Caco-2 (cell line): ENCODE measurements around the gene MARK2. TPM values are rescaled to one million over a fixed set of nuclear protein-coding genes. Genes with fewer than 3 reads are reported as not detected.

Experiments
- BruUV-seq: library from RNA; stranded (reverse); fragments of 400-500 nt; replicated peaks from 2 replicates; lab custom pipeline; 2021; lab: Mats Ljungman, UMichigan
- CTCF ChIA-PET: fragments of 300-600 bp; sonication (Branson Sonifier 250); formaldehyde crosslinking; loops from one replicate; lab custom pipeline; 2022; ENCODE audit warnings: antibody characterized with exemption; lab: Charles Lee
- POLR2A ChIA-PET: fragments of 300-600 bp; sonication (Branson Sonifier 250); formaldehyde crosslinking; loops from one replicate; lab custom pipeline; 2022; ENCODE audit warnings: antibody characterized with exemption; lab: Charles Lee
- DNase-seq, 2 experiments: peaks; one replicate each; pipeline versions ENCODE4 v3.0.0 to v3.0.0-alpha.2; 2020 to 2022
- H3K27me3 ChIP-seq: replicated peaks from 2 replicates; pipeline ENCODE4 v1.6.0; 2011; ENCODE audit warnings: low read length; ENCODE audit not compliant: control insufficient read depth, insufficient read depth
- H3K36me3 ChIP-seq: 2 replicates; pipeline ENCODE4 v1.5.1; 2011; ENCODE audit warnings: low read length; ENCODE audit not compliant: control insufficient read depth, insufficient read depth
- H3K4me1 ChIP-seq: fragments of 250-450 bp; sonication (Bioruptor Pico); 2 replicates; pipeline ENCODE4 v1.5.1; 2020; ENCODE audit warnings: mild to moderate bottlenecking
- H3K4me3 ChIP-seq: 2 replicates; pipeline ENCODE4 v1.5.1; 2011; ENCODE audit warnings: low read depth, mild to moderate bottlenecking, control low read depth, low read length
- H3K9me3 ChIP-seq: fragments of 250-450 bp; sonication (Bioruptor Pico); 2 replicates; pipeline ENCODE4 v1.5.1; 2020; ENCODE audit warnings: mild to moderate bottlenecking, moderate library complexity
- H3K27ac Mint-ChIP-seq: one replicate; pipeline ENCODE4 v1.8.0; 2022; ENCODE audit warnings: mixed read lengths; ENCODE audit not compliant: unreplicated experiment
- H3K27me3 Mint-ChIP-seq: one replicate; pipeline ENCODE4 v1.8.0; 2022; ENCODE audit warnings: mixed read lengths; ENCODE audit not compliant: insufficient read depth, unreplicated experiment
- H3K36me3 Mint-ChIP-seq: one replicate; pipeline ENCODE4 v1.8.0; 2022; ENCODE audit warnings: mild to moderate bottlenecking, mixed read lengths; ENCODE audit not compliant: insufficient read depth, unreplicated experiment
- H3K4me1 Mint-ChIP-seq: one replicate; pipeline ENCODE4 v1.8.0; 2022; ENCODE audit warnings: low read depth, mixed read lengths; ENCODE audit not compliant: unreplicated experiment
- H3K4me3 Mint-ChIP-seq: one replicate; pipeline ENCODE4 v1.8.0; 2022; ENCODE audit warnings: mild to moderate bottlenecking, moderate library complexity, mixed read lengths; ENCODE audit not compliant: unreplicated experiment
- H3K9me3 Mint-ChIP-seq: one replicate; pipeline ENCODE4 v1.8.0; 2022; ENCODE audit warnings: mixed read lengths; ENCODE audit not compliant: unreplicated experiment
- CTCF ChIP-seq, 2 experiments: fragments of 200-600 bp in 1 of 2; IDR thresholded peaks; 1 replicate in 1 of 2; 2 replicates in 1 of 2; pipeline versions ENCODE4 v1.5.1 to v1.8.0; 2011 to 2022; ENCODE audit warnings: antibody characterized with exemption in 1 of 2, control low read depth in 1 of 2, inconsistent platforms in 1 of 2, low read depth in 1 of 2, low read length in 1 of 2, mild to moderate bottlenecking in 1 of 2, moderate library complexity in 1 of 2; ENCODE audit not compliant: insufficient read depth in 1 of 2, severe bottlenecking in 1 of 2, unreplicated experiment in 1 of 2
- intact Hi-C: fragments of 100-400 bp; cut with micrococcal nuclease; formaldehyde crosslinking; loops from one replicate; pipeline ENCODE4 v1.10.0; 2022; ENCODE audit not compliant: unreplicated experiment
- total RNA-seq: library from RNA; stranded (reverse); gene quantifications from 2 replicates; pipeline ENCODE4 v1.2.3, GENCODE V29; 2022

Gene MARK2
- total RNA-seq, 1 experiment from 2014 or later = 63.5 TPM

GRCh38 chr11:63919267-63920125 is 80.6 kb downstream of the MARK2 start:
- intact Hi-C loops = no loop called here
- CTCF ChIA-PET = no interaction called here
- no peak for DNase-seq

GRCh38 chr11:63920126-63920938 is 81.4 kb downstream of the MARK2 start:
- DNase-seq = no peak
- Histone ChIP-seq H3K36me3 (no peaks in the 10 kb centered on the region), H3K4me1 (0 out of 2 replicates have a peak, but pooled peaks cover 12% of the 10 kb centered on the region), H3K27me3 (no peaks in the 10 kb centered on the region), H3K4me3 (no peak overlapping the region), H3K9me3 (peaks cover 9% of the 10 kb centered on the region; the same call in 1 of the 2 replicates)
- intact Hi-C loops = no loop called here
- TF ChIP-seq CTCF (IDR thresholded peaks at IDR 0.05; ENCODE audit: insufficient read depth in 1 of 2, low read depth in 1 of 2, low read length in 1 of 2, severe bottlenecking in 1 of 2, unreplicated experiment in 1 of 2) = no peak
- no peaks in the 10 kb centered on the region for H3K9me3 Mint-ChIP-seq
- no peak overlapping the region for H3K27ac Mint-ChIP-seq
- H3K4me3 Mint-ChIP-seq = no peak overlapping the region
- ChIA-PET POLR2A (no interaction called here), CTCF (no interaction called here)
- H3K36me3 Mint-ChIP-seq = peaks cover 13% of the 10 kb centered on the region
- no peaks in the 10 kb centered on the region for H3K27me3 Mint-ChIP-seq
- no peaks in the 10 kb centered on the region for H3K4me1 Mint-ChIP-seq
- no TSS peak for BruUV-seq

More at GRCh38 chr11:63919267-63920125, 80.6 kb downstream of the MARK2 start:
- H3K4me1 ChIP-seq = 0 out of 2 replicates have a peak, but pooled peaks cover 12% of the 10 kb centered on the region
- no peaks in the 10 kb centered on the region for H3K27me3 Mint-ChIP-seq
- H3K4me1 Mint-ChIP-seq = no peaks in the 10 kb centered on the region
- BruUV-seq = no TSS peak
- H3K9me3 Mint-ChIP-seq = no peaks in the 10 kb centered on the region
- H3K4me3 Mint-ChIP-seq = no peak overlapping the region
- H3K36me3 Mint-ChIP-seq = peaks cover 13% of the 10 kb centered on the region
- no peaks in the 10 kb centered on the region for H3K36me3 ChIP-seq
- H3K27ac Mint-ChIP-seq = no peak overlapping the region
- no peak overlapping the region for H3K4me3 ChIP-seq
- H3K9me3 ChIP-seq = peaks cover 9% of the 10 kb centered on the region; the same call in 1 of the 2 replicates
- no peak for TF ChIP-seq CTCF (IDR thresholded peaks at IDR 0.05; ENCODE audit: insufficient read depth in 1 of 2, low read depth in 1 of 2, low read length in 1 of 2, severe bottlenecking in 1 of 2, unreplicated experiment in 1 of 2)
- no peaks in the 10 kb centered on the region for H3K27me3 ChIP-seq
- POLR2A ChIA-PET = no interaction called here

DNA sequence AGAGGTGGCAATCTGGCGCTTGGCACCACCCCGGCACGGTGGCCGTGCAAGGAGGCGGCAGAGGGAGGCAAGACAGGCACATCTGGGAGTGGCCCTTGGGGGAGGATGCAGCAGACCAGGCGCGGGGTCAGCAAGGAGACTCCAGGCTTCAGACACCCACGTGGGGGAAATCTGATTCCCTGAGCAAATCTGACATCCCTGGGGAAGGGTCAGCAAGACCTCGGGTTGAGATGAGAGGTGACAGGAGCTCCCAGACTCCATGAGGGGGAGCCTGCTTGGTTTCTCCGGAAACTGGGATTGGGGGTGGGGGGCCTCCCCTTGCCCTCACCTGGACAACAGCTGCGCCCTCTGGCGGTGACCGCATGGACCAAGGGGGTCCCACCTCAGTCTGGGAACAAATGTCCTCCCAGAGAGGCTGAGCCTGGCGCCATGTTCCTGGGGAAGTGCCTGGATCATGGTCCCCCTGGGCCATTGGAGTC is 82.1 kb downstream of the MARK2 start:
- POLR2A ChIA-PET = interaction anchor here (0.5 kb wide), 1 partner anchor 18 kb away, joined by 4 read pairs; the partner anchor contains the start of gene NAA40

More for the DNA sequence above, 82.1 kb downstream of the MARK2 start:
- intact Hi-C loops = no loop called here
- H3K4me3 ChIP-seq = no peak overlapping the region
- H3K36me3 Mint-ChIP-seq = peaks cover 13% of the 10 kb centered on the region
- H3K4me3 Mint-ChIP-seq = no peak overlapping the region
- H3K36me3 ChIP-seq = no peaks in the 10 kb centered on the region
- DNase-seq = no peak
- no peaks in the 10 kb centered on the region for H3K4me1 Mint-ChIP-seq
- TF ChIP-seq CTCF (IDR thresholded peaks at IDR 0.05; ENCODE audit: insufficient read depth in 1 of 2, low read depth in 1 of 2, low read length in 1 of 2, severe bottlenecking in 1 of 2, unreplicated experiment in 1 of 2) = peak in 1 of 2 experiments; percentile 6
- peaks cover 9% of the 10 kb centered on the region; the same call in 1 of the 2 replicates for H3K9me3 ChIP-seq
- no TSS peak for BruUV-seq
- H3K27ac Mint-ChIP-seq = no peak overlapping the region
- CTCF ChIA-PET = no interaction called here
- H3K9me3 Mint-ChIP-seq = no peaks in the 10 kb centered on the region
- H3K4me1 ChIP-seq = 0 out of 2 replicates have a peak, but pooled peaks cover 9% of the 10 kb centered on the region
- no peaks in the 10 kb centered on the region for H3K27me3 ChIP-seq
- H3K27me3 Mint-ChIP-seq = no peaks in the 10 kb centered on the region
